Spleen (tissue), 11 donors: Measurements from ENCODE around the gene CNTNAP5. TPM values are rescaled to one million over a fixed set of nuclear protein-coding genes. Genes with fewer than 3 reads are reported as not detected.

Experiments used
- DNase-seq: peaks from one replicate; pipeline ENCODE4 v3.0.0-alpha.2; 2020
- H3K27ac ChIP-seq, 8 donors: fragments of 200-600 bp; sonication (generic) in 7 of 8; 1 replicate in 4 of 8; 2 replicates in 4 of 8; pipeline versions ENCODE4 v1.5.0 to v1.8.0; 2016 to 2021; ENCODE audit warnings: inconsistent platforms in 4 of 8, mild to moderate bottlenecking in 4 of 8, moderate library complexity in 1 of 8
- H3K27me3 ChIP-seq, 7 donors: fragments of 200-600 bp; sonication (generic) in 6 of 7; replicated peaks in 1 of 7; 1 replicate in 4 of 7; 2 replicates in 3 of 7; pipeline versions ENCODE4 v1.5.0 to v1.8.0; 2016 to 2021; ENCODE audit warnings: inconsistent platforms in 3 of 7, mild to moderate bottlenecking in 1 of 7
- H3K36me3 ChIP-seq, 6 donors: fragments of 200-600 bp; sonication (generic) in 5 of 6; 1 replicate in 4 of 6; 2 replicates in 2 of 6; pipeline versions ENCODE4 v1.5.0 to v1.8.0; 2016 to 2021; ENCODE audit warnings: inconsistent platforms in 2 of 6
- H3K4me1 ChIP-seq, 6 donors: fragments of 200-600 bp; sonication (generic) in 5 of 6; 1 replicate in 3 of 6; 2 replicates in 3 of 6; pipeline versions ENCODE4 v1.5.0 to v1.8.0; 2016 to 2021; ENCODE audit warnings: inconsistent platforms in 3 of 6
- H3K4me3 ChIP-seq, 8 donors: fragments of 200-600 bp; sonication (generic) in 7 of 8; 1 replicate in 4 of 8; 2 replicates in 4 of 8; pipeline versions ENCODE4 v1.5.0 to v1.8.0; 2016 to 2021; ENCODE audit warnings: inconsistent platforms in 4 of 8, mild to moderate bottlenecking in 4 of 8, moderate library complexity in 2 of 8
- H3K9me3 ChIP-seq, 8 donors: fragments of 200-600 bp; sonication (generic) in 7 of 8; 1 replicate in 4 of 8; 2 replicates in 4 of 8; pipeline versions ENCODE4 v1.5.0 to v1.8.0; 2016 to 2021; ENCODE audit warnings: inconsistent platforms in 4 of 8
- CTCF ChIP-seq, 11 experiments: fragments of 200-600 bp in 7 of 11; fragments of 450-650 bp in 4 of 11; sonication (generic) in 4 of 11; IDR thresholded peaks in 8 of 11; conservative IDR thresholded peaks in 3 of 11; 1 replicate in 7 of 11; 2 replicates in 4 of 11; pipeline versions ENCODE4 v1.4.0 to v1.8.0; 2016 to 2021; ENCODE audit warnings: antibody characterized with exemption in 11 of 11, inconsistent platforms in 4 of 11, mild to moderate bottlenecking in 1 of 11
- POLR2A ChIP-seq, 3 donors: fragments of 450-650 bp; IDR thresholded peaks; one replicate each; pipeline ENCODE4 v1.5.1; 2017; ENCODE audit warnings: antibody characterized with exemption in 3 of 3, mild to moderate bottlenecking in 1 of 3
- POLR2AphosphoS5 ChIP-seq, 3 donors: sonication (generic); formaldehyde crosslinking; IDR thresholded peaks; one replicate each; pipeline ENCODE4 v1.5.1; 2017; ENCODE audit warnings: antibody characterized with exemption in 3 of 3
- WGBS, 5 donors: extraction: QIAGEN DNeasy Blood & Tissue Kit in 3 of 5; methylation state at CpG; one replicate each; pipeline versions ENCODE4 v1.1.5 to v1.1.7; 2013 to 2018; 5-methylcytosine and 5-hydroxymethylcytosine counted together
- intact Hi-C: fragments of 100-400 bp; cut with DNase I; formaldehyde crosslinking; loops from one replicate; pipeline ENCODE4 v1.15.0; 2023; ENCODE audit warnings: low total_unique reads
- polyA plus RNA-seq, 3 donors: library from polyadenylated mRNA; stranded (reverse); fragments of 200-250 nt; gene quantifications; one replicate each; pipeline ENCODE4 v1.2.1, GENCODE V29; 2013
- total RNA-seq, 7 donors: library from RNA; depleted of rRNA in 3 of 7; stranded (reverse); fragments of >200 nt in 3 of 7; fragmentation: NEBNext Ultra II Directional in 4 of 7; extraction: Animal tissue kit (Norgen Biotek cat#: 25700) in 4 of 7; gene quantifications; one replicate each; pipeline versions ENCODE4 v1.1.0 to v1.2.1, GENCODE V29; 2016 to 2021
- donor health status: healthy with polysubstance abuse.
- donor health status: DM: no; HTN: no; CAD: no; lungs with moderate emphysema.
- donor health status: DM: no; HTN: no; CAD: no.
- donor health status: Bipolar disorder and iron deficiency.
- donor health status: healthy.
- donor health status: DM: no; HTN: no; CAD: no.
- donor health status: DM: yes; HTN: yes; CAD: no.

CNTNAP5 gene
- total and polyA plus RNA-seq, 10 donors, result 0.18 TPM; not detected in 9

DNA sequence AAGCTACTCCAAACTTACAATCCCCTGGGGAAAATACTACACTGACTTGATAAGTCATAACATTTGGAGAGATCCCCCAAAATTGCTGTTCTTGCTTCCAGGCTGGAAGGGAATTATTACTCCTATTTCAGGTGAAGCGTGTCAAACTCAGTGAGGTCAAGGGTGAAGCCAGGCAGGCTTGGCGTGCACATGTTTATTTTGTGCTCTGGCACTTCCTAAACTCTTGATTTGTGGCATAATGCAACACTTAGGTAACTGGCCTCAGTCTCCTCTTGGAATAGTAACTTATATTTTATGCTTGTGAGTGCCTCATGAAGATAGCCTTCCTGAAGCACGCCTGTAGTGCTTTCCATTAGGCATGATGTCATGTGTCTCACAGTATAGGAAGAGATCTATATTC is 751.2 kb downstream of the CNTNAP5 start:
- 70 to 84% (median 77%) methylated on average over 3 of the region's 3 CpGs for WGBS, 5 donors
- Histone ChIP-seq H3K27me3 (no peaks in the 10 kb centered on the region), H3K36me3 (no peaks in the 10 kb centered on the region), H3K4me1 (no peaks in the 10 kb centered on the region), H3K27ac (no peak overlapping the region), H3K4me3 (no peak overlapping the region), H3K9me3 (peaks cover 0 to 4% (median 0%) of the 10 kb centered on the region in 8 donors)
- intact Hi-C loops, result no loop called here
- TF ChIP-seq POLR2AphosphoS5 (IDR thresholded peaks at IDR 0.05) (no peak), POLR2A (IDR thresholded peaks at IDR 0.05) (no peak)
- DNase-seq, result no peak

DNA sequence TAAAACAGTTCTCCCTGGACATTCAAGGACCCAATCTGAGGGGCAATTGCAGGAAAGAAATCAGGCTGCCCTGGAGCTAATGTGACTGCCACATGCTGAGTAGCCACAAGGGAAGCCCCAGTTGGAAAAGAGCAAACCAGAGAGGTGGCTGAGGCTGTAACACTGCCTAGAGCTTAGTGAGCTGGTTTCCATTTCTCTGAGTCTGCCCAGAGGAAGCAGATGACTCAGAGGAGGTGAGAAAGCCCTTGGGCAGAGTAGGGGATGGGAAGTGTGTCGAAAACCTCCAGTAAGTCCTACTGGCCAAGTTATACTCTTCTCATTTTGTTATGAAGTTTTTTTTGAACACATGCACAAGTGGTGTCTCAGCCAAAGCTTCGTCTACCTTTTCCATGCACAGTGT is 753.0 kb downstream of the CNTNAP5 start:
- Histone ChIP-seq H3K36me3 (no peaks in the 10 kb centered on the region), H3K9me3 (no peaks in the 10 kb centered on the region), H3K4me1 (no peaks in the 10 kb centered on the region), H3K4me3 (no peak overlapping the region), H3K27me3 (no peaks in the 10 kb centered on the region), H3K27ac (no peak overlapping the region)
- DNase-seq, result no peak
- intact Hi-C loops, result no loop called here
- TF ChIP-seq CTCF (IDR thresholded peaks at IDR 0.05 in 8 of 11, conservative IDR thresholded peaks at IDR 0.05 in 3 of 11) (no peak), POLR2A (IDR thresholded peaks at IDR 0.05) (no peak), POLR2AphosphoS5 (IDR thresholded peaks at IDR 0.05) (no peak)
- WGBS, 5 donors, result 71 to 88% (median 86%) methylated on average over 2 of the region's 2 CpGs

DNA sequence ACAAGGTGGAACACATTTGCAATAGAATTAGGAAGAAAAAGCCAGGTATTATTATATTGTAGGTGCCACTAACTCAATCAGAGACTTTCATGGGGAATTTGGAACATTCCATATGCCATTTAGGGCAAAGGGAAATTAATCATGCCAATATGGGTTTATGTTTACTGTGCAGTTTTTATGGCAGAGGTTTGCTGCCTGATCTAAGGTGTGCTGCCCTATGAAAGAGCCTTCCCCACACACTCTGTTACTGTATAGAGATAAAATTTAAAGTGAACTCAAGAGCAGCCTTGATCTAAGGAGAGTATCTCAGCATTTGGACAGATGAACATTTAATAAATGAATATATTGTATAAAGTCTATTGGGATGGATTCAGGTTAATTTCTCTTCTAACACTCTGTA is 771.6 kb downstream of the CNTNAP5 start:
- Histone ChIP-seq H3K27ac (no peak overlapping the region), H3K27me3 (no peaks in the 10 kb centered on the region), H3K4me3 (no peak overlapping the region), H3K36me3 (no peaks in the 10 kb centered on the region), H3K9me3 (no peaks in the 10 kb centered on the region), H3K4me1 (no peaks in the 10 kb centered on the region)
- no peak for DNase-seq
- no peak for TF ChIP-seq CTCF (IDR thresholded peaks at IDR 0.05 in 8 of 11, conservative IDR thresholded peaks at IDR 0.05 in 3 of 11)
- TF ChIP-seq POLR2AphosphoS5 (IDR thresholded peaks at IDR 0.05), result no peak
- TF ChIP-seq POLR2A (IDR thresholded peaks at IDR 0.05), result no peak
- intact Hi-C loops, result no loop called here

- no peak for DNase-seq
- Histone ChIP-seq H3K27me3 (no peaks in the 10 kb centered on the region), H3K9me3 (no peaks in the 10 kb centered on the region), H3K27ac (no peak overlapping the region), H3K4me3 (no peak overlapping the region), H3K36me3 (no peaks in the 10 kb centered on the region), H3K4me1 (no peaks in the 10 kb centered on the region)
- TF ChIP-seq POLR2A (IDR thresholded peaks at IDR 0.05) (no peak), POLR2AphosphoS5 (IDR thresholded peaks at IDR 0.05) (no peak), CTCF (IDR thresholded peaks at IDR 0.05 in 8 of 11, conservative IDR thresholded peaks at IDR 0.05 in 3 of 11) (no peak)
- WGBS, 5 donors, result 84 to 98% (median 95%) methylated on average over 2 of the region's 2 CpGs
- intact Hi-C loops, result no loop called here
Observed at GRCh38 chr2:124797049-124797448, 772.0 kb downstream of the CNTNAP5 start.

- TF ChIP-seq POLR2A (IDR thresholded peaks at IDR 0.05), result no peak
- no peak for TF ChIP-seq CTCF (IDR thresholded peaks at IDR 0.05 in 8 of 11, conservative IDR thresholded peaks at IDR 0.05 in 3 of 11)
- no peak for TF ChIP-seq POLR2AphosphoS5 (IDR thresholded peaks at IDR 0.05)
- 53 to 88% (median 68%) methylated on average over 1 of the region's 1 CpG for WGBS, 5 donors
- no peak overlapping the region for H3K4me3 ChIP-seq
Observed at GRCh38 chr2:124798551-124798950, 773.5 kb downstream of the CNTNAP5 start.

More at GRCh38 chr2:124798551-124798950, 773.5 kb downstream of the CNTNAP5 start:
- H3K27me3 ChIP-seq, result no peaks in the 10 kb centered on the region
- H3K4me1 ChIP-seq, result no peaks in the 10 kb centered on the region
- H3K9me3 ChIP-seq, result no peaks in the 10 kb centered on the region
- H3K36me3 ChIP-seq, result no peaks in the 10 kb centered on the region
- no peak for DNase-seq
- H3K27ac ChIP-seq, result no peak overlapping the region
- intact Hi-C loops, result no loop called here
